ENCODE results near the gene SHISA9.

SHISA9 gene

GRCh38 chr16:13154799-13155198 is 253.4 kb downstream of the SHISA9 start:
- Histone ChIP-seq H3K9me3 (ENCODE audit: control insufficient read depth, low read length) (peaks cover 12% of the 10 kb centered on the region), H2BK12ac (ENCODE audit: low read length in 2 of 2) (no peak overlapping the region), H3K4me1 (ENCODE audit: control insufficient read depth, insufficient read depth, low read depth, low read length) (no peaks in the 10 kb centered on the region), H2AK5ac (ENCODE audit: low read length, severe bottlenecking) (no peak overlapping the region), H2BK15ac (ENCODE audit: low read depth, poor library complexity, severe bottlenecking) (no peak overlapping the region), H3K18ac (ENCODE audit: low read depth in 1 of 2, low read length in 2 of 2) (no peak overlapping the region), H4K91ac (ENCODE audit: low read length) (no peak overlapping the region), H3K23ac (ENCODE audit: low read length in 2 of 2) (no peak overlapping the region), H2BK5ac (ENCODE audit: low read depth, low read length, poor library complexity, severe bottlenecking) (no peak overlapping the region), H3K4me3 (ENCODE audit: insufficient read depth in 1 of 2, low read depth in 1 of 2, low read length in 2 of 2) (no peak overlapping the region), H3K79me1 (replicated peaks; ENCODE audit: low read length, poor library complexity, severe bottlenecking) (no peaks in the 10 kb centered on the region), H3K9ac (ENCODE audit: low read length) (no peak overlapping the region), H3K4ac (ENCODE audit: low read depth in 1 of 2, low read length in 2 of 2) (no peak overlapping the region), H3K14ac (ENCODE audit: low read length in 2 of 2) (no peak overlapping the region), H3K36me3 (ENCODE audit: control insufficient read depth in 1 of 2, insufficient read depth in 2 of 2, low read depth in 1 of 2, low read length in 2 of 2) (no peaks in the 10 kb centered on the region), H3K27me3 (ENCODE audit: control insufficient read depth in 1 of 2, insufficient read depth in 1 of 2, low read length in 2 of 2) (no peaks in the 10 kb centered on the region), H4K8ac (ENCODE audit: low read length) (no peak overlapping the region), H2AFZ (ENCODE audit: low read depth, low read length) (no peak overlapping the region), H3K27ac (ENCODE audit: low read length, poor library complexity, severe bottlenecking) (no peak overlapping the region), H3K4me2 (ENCODE audit: low read length, poor library complexity, severe bottlenecking) (no peak overlapping the region), H2BK120ac (ENCODE audit: low read depth, low read length) (no peak overlapping the region)
- 71% methylated on average over 2 of the region's 2 CpGs for WGBS
- no peak for DNase-seq

- H3K4me3 ChIP-seq (ENCODE audit: insufficient read depth in 1 of 2, low read depth in 1 of 2, low read length in 2 of 2), result no peak overlapping the region
- no peak overlapping the region for H4K91ac ChIP-seq (ENCODE audit: low read length)
- no peak overlapping the region for H3K4ac ChIP-seq (ENCODE audit: low read depth in 1 of 2, low read length in 2 of 2)
- no peak overlapping the region for H2BK12ac ChIP-seq (ENCODE audit: low read length in 2 of 2)
- no peak overlapping the region for H2BK15ac ChIP-seq (ENCODE audit: low read depth, poor library complexity, severe bottlenecking)
- H3K4me1 ChIP-seq (ENCODE audit: control insufficient read depth, insufficient read depth, low read depth, low read length), result no peaks in the 10 kb centered on the region
- no peak overlapping the region for H2AK5ac ChIP-seq (ENCODE audit: low read length, severe bottlenecking)
- no peak overlapping the region for H3K14ac ChIP-seq (ENCODE audit: low read length in 2 of 2)
- H3K23ac ChIP-seq (ENCODE audit: low read length in 2 of 2), result no peak overlapping the region
- no peak overlapping the region for H3K27ac ChIP-seq (ENCODE audit: low read length, poor library complexity, severe bottlenecking)
- peaks cover 14% of the 10 kb centered on the region for H3K9me3 ChIP-seq (ENCODE audit: control insufficient read depth, low read length)
- no peak for DNase-seq
- 43% methylated on average over 1 of the region's 2 CpGs for WGBS
- no peaks in the 10 kb centered on the region for H3K36me3 ChIP-seq (ENCODE audit: control insufficient read depth in 1 of 2, insufficient read depth in 2 of 2, low read depth in 1 of 2, low read length in 2 of 2)
- H2BK120ac ChIP-seq (ENCODE audit: low read depth, low read length), result no peak overlapping the region
- no peak overlapping the region for H3K4me2 ChIP-seq (ENCODE audit: low read length, poor library complexity, severe bottlenecking)
- H3K27me3 ChIP-seq (ENCODE audit: control insufficient read depth in 1 of 2, insufficient read depth in 1 of 2, low read length in 2 of 2), result no peaks in the 10 kb centered on the region
- H3K9ac ChIP-seq (ENCODE audit: low read length), result no peak overlapping the region
- H4K8ac ChIP-seq (ENCODE audit: low read length), result no peak overlapping the region
- no peak overlapping the region for H2AFZ ChIP-seq (ENCODE audit: low read depth, low read length)
- no peaks in the 10 kb centered on the region for H3K79me1 ChIP-seq (replicated peaks; ENCODE audit: low read length, poor library complexity, severe bottlenecking)
- no peak overlapping the region for H2BK5ac ChIP-seq (ENCODE audit: low read depth, low read length, poor library complexity, severe bottlenecking)
- H3K18ac ChIP-seq (ENCODE audit: low read depth in 1 of 2, low read length in 2 of 2), result no peak overlapping the region
These were observed 254.0 kb downstream of the SHISA9 start for GRCh38 chr16:13155377-13155776.

- Histone ChIP-seq H3K79me1 (replicated peaks; ENCODE audit: low read length, poor library complexity, severe bottlenecking) (no peaks in the 10 kb centered on the region), H3K27ac (ENCODE audit: low read length, poor library complexity, severe bottlenecking) (no peak overlapping the region), H3K23ac (ENCODE audit: low read length in 2 of 2) (no peak overlapping the region), H4K8ac (ENCODE audit: low read length) (no peak overlapping the region), H3K36me3 (ENCODE audit: control insufficient read depth in 1 of 2, insufficient read depth in 2 of 2, low read depth in 1 of 2, low read length in 2 of 2) (no peaks in the 10 kb centered on the region), H3K9ac (ENCODE audit: low read length) (no peak overlapping the region), H4K91ac (ENCODE audit: low read length) (no peak overlapping the region), H2AK5ac (ENCODE audit: low read length, severe bottlenecking) (no peak overlapping the region), H3K27me3 (ENCODE audit: control insufficient read depth in 1 of 2, insufficient read depth in 1 of 2, low read length in 2 of 2) (no peaks in the 10 kb centered on the region), H2BK15ac (ENCODE audit: low read depth, poor library complexity, severe bottlenecking) (no peak overlapping the region), H2AFZ (ENCODE audit: low read depth, low read length) (no peak overlapping the region), H2BK120ac (ENCODE audit: low read depth, low read length) (no peak overlapping the region), H3K14ac (ENCODE audit: low read length in 2 of 2) (no peak overlapping the region), H3K18ac (ENCODE audit: low read depth in 1 of 2, low read length in 2 of 2) (no peak overlapping the region), H3K4me1 (ENCODE audit: control insufficient read depth, insufficient read depth, low read depth, low read length) (no peaks in the 10 kb centered on the region), H2BK12ac (ENCODE audit: low read length in 2 of 2) (no peak overlapping the region), H2BK5ac (ENCODE audit: low read depth, low read length, poor library complexity, severe bottlenecking) (no peak overlapping the region), H3K9me3 (ENCODE audit: control insufficient read depth, low read length) (peaks cover 14% of the 10 kb centered on the region), H3K4me3 (ENCODE audit: insufficient read depth in 1 of 2, low read depth in 1 of 2, low read length in 2 of 2) (no peak overlapping the region), H3K4me2 (ENCODE audit: low read length, poor library complexity, severe bottlenecking) (no peak overlapping the region), H3K4ac (ENCODE audit: low read depth in 1 of 2, low read length in 2 of 2) (no peak overlapping the region)
- DNase-seq, result no peak
- 34% methylated on average over 3 of the region's 3 CpGs for WGBS
These were observed 254.4 kb downstream of the SHISA9 start for GRCh38 chr16:13155780-13156179.

GRCh38 chr16:13157082-13157481 is 255.7 kb downstream of the SHISA9 start:
- no peaks in the 10 kb centered on the region for H3K79me1 ChIP-seq (replicated peaks; ENCODE audit: low read length, poor library complexity, severe bottlenecking)
- H4K8ac ChIP-seq (ENCODE audit: low read length), result no peak overlapping the region
- no peak overlapping the region for H3K4ac ChIP-seq (ENCODE audit: low read depth in 1 of 2, low read length in 2 of 2)
- 80% methylated on average over 2 of the region's 3 CpGs for WGBS
- H3K4me2 ChIP-seq (ENCODE audit: low read length, poor library complexity, severe bottlenecking), result no peak overlapping the region
- H3K36me3 ChIP-seq (ENCODE audit: control insufficient read depth in 1 of 2, insufficient read depth in 2 of 2, low read depth in 1 of 2, low read length in 2 of 2), result no peaks in the 10 kb centered on the region
- H3K23ac ChIP-seq (ENCODE audit: low read length in 2 of 2), result no peak overlapping the region
- H3K27ac ChIP-seq (ENCODE audit: low read length, poor library complexity, severe bottlenecking), result no peak overlapping the region
- no peak overlapping the region for H2AFZ ChIP-seq (ENCODE audit: low read depth, low read length)
- H3K27me3 ChIP-seq (ENCODE audit: control insufficient read depth in 1 of 2, insufficient read depth in 1 of 2, low read length in 2 of 2), result no peaks in the 10 kb centered on the region
- H3K9me3 ChIP-seq (ENCODE audit: control insufficient read depth, low read length), result peaks cover 14% of the 10 kb centered on the region
- no peak for DNase-seq
- H4K91ac ChIP-seq (ENCODE audit: low read length), result no peak overlapping the region
- no peak overlapping the region for H3K9ac ChIP-seq (ENCODE audit: low read length)
- H2BK120ac ChIP-seq (ENCODE audit: low read depth, low read length), result no peak overlapping the region
- no peak overlapping the region for H3K14ac ChIP-seq (ENCODE audit: low read length in 2 of 2)
- no peak overlapping the region for H3K18ac ChIP-seq (ENCODE audit: low read depth in 1 of 2, low read length in 2 of 2)
- H2AK5ac ChIP-seq (ENCODE audit: low read length, severe bottlenecking), result no peak overlapping the region
- H2BK5ac ChIP-seq (ENCODE audit: low read depth, low read length, poor library complexity, severe bottlenecking), result no peak overlapping the region
- H2BK12ac ChIP-seq (ENCODE audit: low read length in 2 of 2), result no peak overlapping the region
- H3K4me3 ChIP-seq (ENCODE audit: insufficient read depth in 1 of 2, low read depth in 1 of 2, low read length in 2 of 2), result no peak overlapping the region
- no peak overlapping the region for H2BK15ac ChIP-seq (ENCODE audit: low read depth, poor library complexity, severe bottlenecking)
- H3K4me1 ChIP-seq (ENCODE audit: control insufficient read depth, insufficient read depth, low read depth, low read length), result no peaks in the 10 kb centered on the region

Data from mesenchymal stem cell (in vitro differentiated cells and primary cell).